HL-60 (cell line): ENCODE data around the gene MAD1L1.

Experiments
- DNase-seq, 2 experiments: peaks; one replicate each; pipeline ENCODE4 v3.0.0-alpha.2; 2010 to 2020; ENCODE audit warnings: low read depth in 1 of 2, low spot score in 1 of 2
- H3K27ac ChIP-seq: fragments of 250-450 bp; sonication (Bioruptor Pico); replicated peaks from 2 replicates; pipeline ENCODE4 v1.5.1; 2020; ENCODE audit warnings: mild to moderate bottlenecking, moderate library complexity
- H3K27me3 ChIP-seq: fragments of 250-450 bp; sonication (Bioruptor Pico); 2 replicates; pipeline ENCODE4 v1.5.1; 2021; ENCODE audit warnings: mild to moderate bottlenecking, moderate library complexity; ENCODE audit not compliant: insufficient read depth, poor library complexity, severe bottlenecking
- H3K4me3 ChIP-seq: replicated peaks from 2 replicates; pipeline ENCODE4 v1.5.1; 2011; ENCODE audit warnings: mild to moderate bottlenecking, control low read depth, low read length; ENCODE audit not compliant: insufficient read depth
- GABPA ChIP-seq: IDR thresholded peaks from 2 replicates; pipeline ENCODE4 v1.6.1; 2012; ENCODE audit warnings: low read depth
- POLR2AphosphoS5 ChIP-seq: IDR thresholded peaks from 2 replicates; pipeline ENCODE4 v1.6.1; 2012; ENCODE audit warnings: low read depth
- SPI1 ChIP-seq: IDR thresholded peaks from 2 replicates; pipeline ENCODE4 v1.6.1; 2012; ENCODE audit warnings: low read depth, mild to moderate bottlenecking, borderline replicate concordance
- TF ChIP-seq, protein P1 (sequence below): IDR thresholded peaks from 2 replicates; pipeline ENCODE4 v1.6.1; 2012; ENCODE audit warnings: low read depth; ENCODE audit not compliant: insufficient replicate concordance
- TF ChIP-seq, protein P2 (sequence below): IDR thresholded peaks from one replicate; pipeline ENCODE4 v1.5.1; 2011; ENCODE audit warnings: low read length, control low read depth, inconsistent platforms; ENCODE audit not compliant: insufficient read depth

The MAD1L1 gene

DNA sequence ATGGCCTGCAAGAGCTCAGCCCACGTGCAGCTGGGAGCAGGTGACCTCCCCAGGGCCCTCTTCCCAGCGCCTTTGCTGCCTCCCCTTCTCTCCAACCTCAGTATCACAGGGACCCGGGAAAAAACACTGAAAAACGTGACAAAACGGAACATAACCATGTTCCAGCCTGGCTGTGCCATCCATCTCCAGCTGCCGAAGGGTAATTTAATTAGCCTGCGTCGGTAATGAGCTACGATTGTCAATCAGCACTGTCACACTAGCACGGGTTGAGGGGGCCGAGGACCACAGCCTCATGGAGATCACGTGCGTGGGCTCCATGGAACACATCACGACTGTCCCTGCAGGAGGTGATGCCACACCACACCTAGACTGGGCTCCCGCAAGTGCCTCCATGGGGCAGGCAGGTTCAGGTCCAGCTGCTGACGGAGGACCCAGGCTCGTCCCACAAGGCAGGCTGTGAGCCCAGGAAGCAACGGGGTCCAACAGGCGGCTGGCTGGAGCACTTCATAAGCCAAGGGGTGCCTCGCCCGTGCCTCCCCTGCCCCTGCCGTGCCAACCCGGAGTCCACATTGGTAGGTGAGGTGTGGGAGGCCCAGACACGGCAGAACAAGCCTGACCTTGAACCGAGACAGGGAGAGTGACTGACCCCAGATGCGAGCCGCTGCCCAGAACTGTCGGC lies 363.2 kb downstream of the MAD1L1 start:
- Histone ChIP-seq H3K4me3 (no peak overlapping the region), H3K27me3 (no peaks in the 10 kb centered on the region), H3K27ac (no peak overlapping the region)
- DNase-seq: no peak
- TF ChIP-seq, protein P1, sequence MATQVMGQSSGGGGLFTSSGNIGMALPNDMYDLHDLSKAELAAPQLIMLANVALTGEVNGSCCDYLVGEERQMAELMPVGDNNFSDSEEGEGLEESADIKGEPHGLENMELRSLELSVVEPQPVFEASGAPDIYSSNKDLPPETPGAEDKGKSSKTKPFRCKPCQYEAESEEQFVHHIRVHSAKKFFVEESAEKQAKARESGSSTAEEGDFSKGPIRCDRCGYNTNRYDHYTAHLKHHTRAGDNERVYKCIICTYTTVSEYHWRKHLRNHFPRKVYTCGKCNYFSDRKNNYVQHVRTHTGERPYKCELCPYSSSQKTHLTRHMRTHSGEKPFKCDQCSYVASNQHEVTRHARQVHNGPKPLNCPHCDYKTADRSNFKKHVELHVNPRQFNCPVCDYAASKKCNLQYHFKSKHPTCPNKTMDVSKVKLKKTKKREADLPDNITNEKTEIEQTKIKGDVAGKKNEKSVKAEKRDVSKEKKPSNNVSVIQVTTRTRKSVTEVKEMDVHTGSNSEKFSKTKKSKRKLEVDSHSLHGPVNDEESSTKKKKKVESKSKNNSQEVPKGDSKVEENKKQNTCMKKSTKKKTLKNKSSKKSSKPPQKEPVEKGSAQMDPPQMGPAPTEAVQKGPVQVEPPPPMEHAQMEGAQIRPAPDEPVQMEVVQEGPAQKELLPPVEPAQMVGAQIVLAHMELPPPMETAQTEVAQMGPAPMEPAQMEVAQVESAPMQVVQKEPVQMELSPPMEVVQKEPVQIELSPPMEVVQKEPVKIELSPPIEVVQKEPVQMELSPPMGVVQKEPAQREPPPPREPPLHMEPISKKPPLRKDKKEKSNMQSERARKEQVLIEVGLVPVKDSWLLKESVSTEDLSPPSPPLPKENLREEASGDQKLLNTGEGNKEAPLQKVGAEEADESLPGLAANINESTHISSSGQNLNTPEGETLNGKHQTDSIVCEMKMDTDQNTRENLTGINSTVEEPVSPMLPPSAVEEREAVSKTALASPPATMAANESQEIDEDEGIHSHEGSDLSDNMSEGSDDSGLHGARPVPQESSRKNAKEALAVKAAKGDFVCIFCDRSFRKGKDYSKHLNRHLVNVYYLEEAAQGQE: no peak
- TF ChIP-seq, protein P2, sequence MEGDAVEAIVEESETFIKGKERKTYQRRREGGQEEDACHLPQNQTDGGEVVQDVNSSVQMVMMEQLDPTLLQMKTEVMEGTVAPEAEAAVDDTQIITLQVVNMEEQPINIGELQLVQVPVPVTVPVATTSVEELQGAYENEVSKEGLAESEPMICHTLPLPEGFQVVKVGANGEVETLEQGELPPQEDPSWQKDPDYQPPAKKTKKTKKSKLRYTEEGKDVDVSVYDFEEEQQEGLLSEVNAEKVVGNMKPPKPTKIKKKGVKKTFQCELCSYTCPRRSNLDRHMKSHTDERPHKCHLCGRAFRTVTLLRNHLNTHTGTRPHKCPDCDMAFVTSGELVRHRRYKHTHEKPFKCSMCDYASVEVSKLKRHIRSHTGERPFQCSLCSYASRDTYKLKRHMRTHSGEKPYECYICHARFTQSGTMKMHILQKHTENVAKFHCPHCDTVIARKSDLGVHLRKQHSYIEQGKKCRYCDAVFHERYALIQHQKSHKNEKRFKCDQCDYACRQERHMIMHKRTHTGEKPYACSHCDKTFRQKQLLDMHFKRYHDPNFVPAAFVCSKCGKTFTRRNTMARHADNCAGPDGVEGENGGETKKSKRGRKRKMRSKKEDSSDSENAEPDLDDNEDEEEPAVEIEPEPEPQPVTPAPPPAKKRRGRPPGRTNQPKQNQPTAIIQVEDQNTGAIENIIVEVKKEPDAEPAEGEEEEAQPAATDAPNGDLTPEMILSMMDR: no peak
- no peak for TF ChIP-seq POLR2AphosphoS5
- TF ChIP-seq SPI1: no peak
- no peak for TF ChIP-seq GABPA

DNA sequence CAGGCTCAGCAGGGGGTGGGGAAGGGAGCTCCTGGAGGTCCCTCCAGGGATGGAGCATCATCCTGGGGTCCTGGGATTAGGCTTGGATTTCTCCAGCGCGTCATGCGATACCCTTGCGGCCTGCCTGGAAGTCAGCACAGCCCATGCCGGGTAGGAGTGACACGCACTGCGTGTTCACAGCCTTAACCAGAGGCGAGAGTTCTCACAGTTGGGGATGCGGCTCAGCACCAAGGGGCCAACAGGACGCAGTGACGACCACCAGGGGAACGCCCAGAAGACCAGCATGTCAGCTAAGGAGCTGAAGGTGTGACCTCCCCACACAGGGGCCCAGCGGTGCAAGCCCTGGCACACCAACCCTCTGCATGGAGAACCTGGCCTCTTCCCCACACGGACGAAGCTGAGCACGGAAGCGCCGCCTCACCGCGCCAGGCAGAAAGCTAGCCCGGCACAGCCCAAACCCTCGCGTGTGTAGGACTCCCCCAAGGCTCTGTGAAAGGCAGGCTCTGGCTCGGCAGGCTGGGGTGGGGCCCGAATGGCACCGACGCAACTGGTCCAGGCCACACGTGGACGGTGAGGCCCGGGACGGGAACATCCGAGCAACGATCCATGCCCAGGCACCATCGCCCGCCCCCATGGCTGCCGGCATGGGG lies 364.1 kb downstream of the MAD1L1 start:
- Histone ChIP-seq H3K27ac (no peak overlapping the region), H3K4me3 (no peak overlapping the region), H3K27me3 (no peaks in the 10 kb centered on the region)
- no peak for DNase-seq
- no peak for TF ChIP-seq POLR2AphosphoS5
- no peak for TF ChIP-seq GABPA
- TF ChIP-seq, protein P2: no peak
- TF ChIP-seq SPI1: no peak
- TF ChIP-seq, protein P1: no peak

DNA sequence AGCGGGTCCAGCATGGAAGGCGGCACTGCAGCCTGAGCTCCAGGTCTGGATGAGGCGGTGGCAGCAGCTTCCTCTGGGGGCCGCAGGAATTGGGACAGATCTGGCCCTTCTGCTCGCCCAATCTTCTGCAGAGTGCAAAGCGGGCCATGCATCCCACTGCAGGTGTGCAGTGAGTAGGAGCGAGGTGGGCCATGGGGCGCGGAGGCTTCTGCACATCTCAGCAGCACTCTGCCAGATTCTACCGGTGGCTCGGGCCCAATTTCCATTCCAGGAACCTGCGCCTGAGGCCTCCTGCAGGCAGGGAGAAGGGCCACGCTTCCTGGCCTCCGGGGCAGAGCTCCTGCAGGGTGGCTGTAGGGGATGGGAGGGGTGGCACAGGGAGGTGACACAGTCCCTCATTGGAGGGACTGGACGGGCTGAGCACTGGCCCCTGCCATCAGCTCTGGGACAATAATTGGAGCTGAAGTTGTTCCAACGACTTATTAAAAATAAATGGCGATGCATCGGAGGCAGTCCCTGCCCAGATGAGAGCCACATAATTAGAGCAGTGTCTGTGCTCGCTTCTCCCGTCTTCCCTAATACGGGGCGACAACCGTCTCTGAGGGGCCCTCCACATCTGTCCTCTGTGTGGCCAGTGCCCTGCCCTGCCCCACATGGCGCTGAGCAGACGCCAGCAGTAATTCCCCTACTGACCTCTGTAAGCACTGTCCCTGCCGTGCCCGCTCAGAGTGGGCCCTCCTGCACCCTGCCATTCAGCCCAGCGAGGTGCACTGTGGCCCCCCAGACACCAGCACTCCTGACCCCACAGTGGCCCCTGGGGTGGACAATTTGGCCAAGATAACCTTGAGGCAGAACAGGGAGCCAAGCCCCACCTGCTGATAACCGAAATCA lies 365.1 kb downstream of the MAD1L1 start:
- TF ChIP-seq, protein P1: no peak
- TF ChIP-seq, protein P2: no peak
- TF ChIP-seq POLR2AphosphoS5 (no peak), GABPA (no peak), SPI1 (no peak)
- no peak for DNase-seq
- Histone ChIP-seq H3K27me3 (no peaks in the 10 kb centered on the region), H3K4me3 (no peak overlapping the region), H3K27ac (no peak overlapping the region)
